Measurements from ENCODE around the gene UCK1. TPM values are rescaled to one million over a fixed set of nuclear protein-coding genes. Genes with fewer than 3 reads are reported as not detected.

The UCK1 gene
- 10 to 100 TPM; 21.1 to 23.3 (median 22.9) TPM for total RNA-seq

DNA sequence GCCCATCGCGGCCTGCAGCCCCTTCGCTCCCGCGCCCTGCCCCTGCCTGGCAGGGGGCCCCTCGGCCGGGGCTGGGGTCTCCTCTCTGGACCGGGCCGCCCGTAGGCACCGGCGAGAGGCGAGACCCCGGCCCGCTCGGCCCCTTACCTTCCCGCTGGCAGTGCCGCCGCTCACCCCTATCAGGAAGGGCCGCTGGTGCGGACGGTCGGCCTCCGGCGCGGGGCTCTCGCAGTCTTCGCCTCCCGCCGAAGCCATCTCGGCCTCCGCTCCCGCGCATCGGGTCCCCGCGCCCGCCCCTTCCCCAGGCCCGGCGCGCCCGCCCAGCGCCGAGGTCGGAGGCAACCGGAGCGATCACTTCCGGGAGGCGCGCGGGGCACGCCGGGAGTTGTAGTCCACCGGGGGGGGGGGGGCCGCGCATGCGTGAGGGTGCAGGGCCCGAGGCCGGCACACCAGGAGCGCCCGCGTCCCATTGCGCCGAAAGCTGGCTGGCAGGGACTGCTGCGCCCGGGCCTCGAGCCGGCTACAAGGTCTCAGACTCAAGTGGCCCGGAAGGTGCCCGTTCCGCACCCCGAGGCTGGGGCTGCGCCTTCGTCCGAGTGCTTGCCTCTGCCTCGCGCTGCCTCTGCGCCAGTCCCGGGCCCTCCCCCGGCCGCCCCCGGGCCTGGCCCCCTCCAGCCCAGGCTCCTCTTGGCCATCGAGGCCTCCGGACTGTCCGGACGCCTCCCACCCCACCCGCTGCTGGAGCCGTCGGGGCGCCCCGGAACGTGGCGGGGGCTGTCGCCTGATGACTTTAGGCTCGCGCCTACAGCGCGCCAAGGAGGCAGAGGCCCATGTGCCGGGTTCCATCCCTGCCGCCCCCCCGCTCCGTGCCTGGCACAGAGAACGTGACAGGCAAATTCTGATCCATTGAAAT is at the start of gene UCK1:
Gene UCK1 (minus strand): TSS at position 344 of the 913 bp plus-strand sequence. CDS start 89 bp downstream, at position 255.
- H3K36me3 Mint-ChIP-seq (ENCODE audit: insufficient read depth): peaks cover 11% of the 10 kb centered on the region
- H3K9me3 Mint-ChIP-seq: no peaks in the 10 kb centered on the region
- H3K4me1 Mint-ChIP-seq (ENCODE audit: low read depth): peaks cover 26% of the 10 kb centered on the region
- H3K4me3 Mint-ChIP-seq: peak within 1 kb of the TSS; percentile 80
- H3K27me3 Mint-ChIP-seq (ENCODE audit: low read depth): no peaks in the 10 kb centered on the region
- DNase-seq (peak; percentile 70), ATAC-seq (peak; percentile 95 to 96)

GRCh38 chr9:131580358-131580757 is 49.3 kb upstream of the UCK1 start:
- ATAC-seq (no peak), DNase-seq (no peak)
- Mint-ChIP-seq H3K27me3 (ENCODE audit: low read depth) (no peaks in the 10 kb centered on the region), H3K36me3 (ENCODE audit: insufficient read depth) (peaks cover 26% of the 10 kb centered on the region), H3K4me3 (no peak overlapping the region), H3K4me1 (ENCODE audit: low read depth) (peaks cover 36% of the 10 kb centered on the region), H3K9me3 (no peaks in the 10 kb centered on the region)

- H3K36me3 Mint-ChIP-seq (ENCODE audit: insufficient read depth): peaks cover 26% of the 10 kb centered on the region
- H3K4me3 Mint-ChIP-seq: no peak overlapping the region
- peaks cover 30% of the 10 kb centered on the region for H3K4me1 Mint-ChIP-seq (ENCODE audit: low read depth)
These were observed 48.7 kb upstream of the UCK1 start for GRCh38 chr9:131579789-131580211.

DNA sequence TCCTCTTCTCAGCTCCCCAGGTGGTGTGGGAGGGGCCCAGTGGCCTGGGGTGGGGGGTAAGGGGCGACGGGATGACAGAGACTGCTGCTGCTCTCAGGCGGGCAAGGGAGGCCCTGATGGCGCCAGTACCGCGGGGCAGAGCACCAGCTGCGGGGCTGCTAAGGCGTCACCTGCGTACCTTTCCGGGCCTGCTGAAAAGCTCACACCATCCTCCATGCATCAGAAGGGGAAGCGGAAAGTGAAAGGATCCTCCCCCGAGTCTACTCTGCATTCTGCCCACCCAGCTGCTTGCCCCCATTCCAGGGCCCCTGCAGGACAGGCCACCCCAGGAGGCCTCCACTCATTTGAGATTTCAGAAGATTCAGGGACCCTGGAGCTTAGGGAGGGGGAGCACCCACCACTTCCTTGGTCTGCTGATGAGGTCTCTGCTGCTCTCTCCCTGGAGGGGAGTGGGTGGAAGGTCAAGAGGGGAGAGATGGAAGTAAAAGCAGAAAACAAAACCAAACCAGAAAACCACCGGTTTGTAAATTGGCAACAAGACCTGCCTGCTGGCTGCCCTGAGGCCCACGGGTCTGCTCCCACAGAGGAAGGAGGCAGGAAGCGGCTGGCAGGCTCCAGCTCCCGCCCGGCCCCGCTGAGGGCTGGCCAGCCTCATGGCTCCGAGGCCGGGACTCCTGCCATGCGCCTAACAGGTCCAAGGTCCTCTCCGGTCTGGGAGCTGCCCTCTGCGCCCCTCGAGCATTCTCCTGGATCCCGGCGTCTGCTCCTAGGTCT is 47.9 kb upstream of the UCK1 start:
- H3K36me3 Mint-ChIP-seq (ENCODE audit: insufficient read depth): peaks cover 26% of the 10 kb centered on the region
- no peaks in the 10 kb centered on the region for H3K27me3 Mint-ChIP-seq (ENCODE audit: low read depth)
- H3K4me1 Mint-ChIP-seq (ENCODE audit: low read depth): peaks cover 25% of the 10 kb centered on the region
- H3K9me3 Mint-ChIP-seq: no peaks in the 10 kb centered on the region
- H3K4me3 Mint-ChIP-seq: peak overlapping the region; percentile 57
- ATAC-seq (peak; percentile 86), DNase-seq (peak; percentile 33)

More at GRCh38 chr9:131579789-131580211, 48.7 kb upstream of the UCK1 start:
- H3K27me3 Mint-ChIP-seq (ENCODE audit: low read depth): no peaks in the 10 kb centered on the region
- no peak for DNase-seq
- no peaks in the 10 kb centered on the region for H3K9me3 Mint-ChIP-seq
- ATAC-seq: no peak

GRCh38 chr9:131578021-131578420 is 47.0 kb upstream of the UCK1 start:
- ATAC-seq (no peak), DNase-seq (no peak)
- peaks cover 24% of the 10 kb centered on the region for H3K4me1 Mint-ChIP-seq (ENCODE audit: low read depth)
- H3K27me3 Mint-ChIP-seq (ENCODE audit: low read depth): no peaks in the 10 kb centered on the region
- no peak overlapping the region for H3K4me3 Mint-ChIP-seq
- H3K9me3 Mint-ChIP-seq: no peaks in the 10 kb centered on the region
- peaks cover 24% of the 10 kb centered on the region for H3K36me3 Mint-ChIP-seq (ENCODE audit: insufficient read depth)

DNA sequence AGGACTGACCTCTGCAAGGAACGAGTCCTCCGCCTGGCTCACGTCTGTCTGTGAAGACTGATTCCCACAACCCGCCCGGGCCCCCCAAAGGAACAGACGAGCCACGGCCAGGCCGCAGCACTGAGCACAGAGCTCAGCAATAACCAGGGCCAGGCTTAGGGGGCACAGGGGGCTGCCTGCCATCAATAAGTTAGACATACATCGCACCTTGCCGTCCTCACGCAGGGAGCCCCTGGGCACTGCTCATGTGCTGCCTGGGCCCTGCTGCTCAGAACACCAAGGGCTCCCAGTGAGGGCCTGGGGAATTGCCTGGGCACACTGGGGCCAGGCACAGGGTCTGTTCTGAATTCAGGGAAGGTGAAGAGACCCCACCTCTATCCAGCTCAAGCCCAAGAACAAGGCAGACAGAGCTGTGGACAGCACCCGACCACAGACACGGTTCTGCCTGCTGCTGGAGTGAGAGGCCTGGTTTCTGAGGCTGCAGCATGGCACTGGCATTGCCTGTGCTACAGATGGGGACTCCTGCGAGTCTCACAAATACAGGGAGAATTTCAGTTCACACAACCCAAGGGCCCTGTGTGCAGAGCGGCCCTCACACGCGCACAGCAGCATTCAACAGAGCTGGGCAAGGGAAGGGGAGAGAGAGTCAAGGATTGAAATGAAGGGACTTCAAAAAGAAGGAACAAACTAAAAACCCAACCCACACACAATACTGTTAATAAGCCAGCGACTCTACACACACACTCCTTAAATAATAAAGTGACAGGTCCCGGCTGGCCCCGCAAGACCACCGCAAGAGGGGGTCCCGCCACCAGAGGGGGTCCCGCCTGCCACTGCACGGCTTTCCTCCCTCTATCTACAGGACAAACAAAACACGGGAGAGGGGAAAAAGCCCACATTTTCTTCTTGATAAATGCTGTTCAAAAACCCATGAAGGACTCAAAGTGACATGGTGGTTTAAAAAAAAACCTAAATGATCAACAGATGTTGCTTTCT is 46.2 kb upstream of the UCK1 start:
- Mint-ChIP-seq H3K4me1 (ENCODE audit: low read depth) (peaks cover 24% of the 10 kb centered on the region), H3K9me3 (no peaks in the 10 kb centered on the region), H3K36me3 (ENCODE audit: insufficient read depth) (peaks cover 24% of the 10 kb centered on the region), H3K4me3 (no peak overlapping the region), H3K27me3 (ENCODE audit: low read depth) (no peaks in the 10 kb centered on the region)
- no peak for ATAC-seq
- no peak for DNase-seq

- no peak overlapping the region for H3K4me3 Mint-ChIP-seq
- no peaks in the 10 kb centered on the region for H3K9me3 Mint-ChIP-seq
- peaks cover 23% of the 10 kb centered on the region for H3K4me1 Mint-ChIP-seq (ENCODE audit: low read depth)
- DNase-seq: no peak
- H3K36me3 Mint-ChIP-seq (ENCODE audit: insufficient read depth): peaks cover 21% of the 10 kb centered on the region
- no peak for ATAC-seq
- no peaks in the 10 kb centered on the region for H3K27me3 Mint-ChIP-seq (ENCODE audit: low read depth)
These were observed 45.1 kb upstream of the UCK1 start for GRCh38 chr9:131575946-131576853.

- no peak overlapping the region for H3K4me3 Mint-ChIP-seq
- no peaks in the 10 kb centered on the region for H3K9me3 Mint-ChIP-seq
- H3K4me1 Mint-ChIP-seq (ENCODE audit: low read depth): peaks cover 23% of the 10 kb centered on the region
- no peak for ATAC-seq
- DNase-seq: no peak
- no peaks in the 10 kb centered on the region for H3K27me3 Mint-ChIP-seq (ENCODE audit: low read depth)
- H3K36me3 Mint-ChIP-seq (ENCODE audit: insufficient read depth): peaks cover 19% of the 10 kb centered on the region
These were observed 43.9 kb upstream of the UCK1 start for GRCh38 chr9:131574730-131575640.

- no peaks in the 10 kb centered on the region for H3K9me3 Mint-ChIP-seq
- no peak for ATAC-seq
- no peaks in the 10 kb centered on the region for H3K27me3 Mint-ChIP-seq (ENCODE audit: low read depth)
- H3K4me1 Mint-ChIP-seq (ENCODE audit: low read depth): peaks cover 3% of the 10 kb centered on the region
- no peak for DNase-seq
- no peak overlapping the region for H3K4me3 Mint-ChIP-seq
- peaks cover 15% of the 10 kb centered on the region for H3K36me3 Mint-ChIP-seq (ENCODE audit: insufficient read depth)
These were observed 36.8 kb upstream of the UCK1 start for GRCh38 chr9:131567910-131568309.

DNA sequence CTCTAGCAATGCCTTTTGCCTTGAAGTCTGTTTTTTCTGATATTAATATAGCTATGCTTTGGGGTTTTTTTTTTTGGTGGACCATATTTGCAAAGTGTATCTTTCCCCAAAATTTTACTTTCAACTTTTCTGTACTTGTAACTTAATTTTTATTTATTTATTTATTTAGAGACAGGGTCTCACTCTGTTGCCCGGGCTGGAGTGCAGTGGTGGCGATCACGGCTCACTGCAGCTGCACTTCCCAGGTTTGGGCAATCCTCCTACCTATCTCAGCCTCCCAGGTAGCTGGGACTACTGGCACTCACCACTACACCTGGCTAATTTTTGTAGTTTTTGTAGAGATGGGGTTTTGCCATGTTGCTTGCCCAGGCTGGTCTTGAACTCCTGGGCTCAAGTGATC is 35.1 kb upstream of the UCK1 start:
- DNase-seq (no peak), ATAC-seq (no peak)
- Mint-ChIP-seq H3K9me3 (no peaks in the 10 kb centered on the region), H3K4me3 (no peak overlapping the region), H3K4me1 (ENCODE audit: low read depth) (peaks cover 3% of the 10 kb centered on the region), H3K36me3 (ENCODE audit: insufficient read depth) (peaks cover 12% of the 10 kb centered on the region), H3K27me3 (ENCODE audit: low read depth) (no peaks in the 10 kb centered on the region)

DNA sequence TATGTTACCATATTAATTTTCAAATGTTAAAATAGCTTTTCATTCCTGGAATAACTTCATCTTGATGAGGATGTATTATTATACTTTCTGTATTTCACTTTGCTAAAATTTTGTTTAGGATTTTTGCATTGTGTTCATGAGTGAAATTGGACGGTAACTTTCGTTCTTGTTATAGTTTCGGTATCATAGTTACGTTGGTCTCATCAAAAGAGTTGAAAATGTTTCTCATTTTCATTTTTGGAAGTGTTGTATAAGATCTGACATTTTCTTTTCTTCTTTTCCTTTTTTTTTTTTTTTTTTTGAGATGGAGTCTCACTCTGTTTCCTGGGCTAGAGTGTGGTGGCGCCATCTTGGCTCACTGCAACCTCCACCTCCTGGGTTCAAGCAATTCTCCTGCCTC is 34.3 kb upstream of the UCK1 start:
- H3K9me3 Mint-ChIP-seq: no peaks in the 10 kb centered on the region
- H3K4me3 Mint-ChIP-seq: no peak overlapping the region
- ATAC-seq: peak in 1 of 2 donors; percentile 30
- H3K36me3 Mint-ChIP-seq (ENCODE audit: insufficient read depth): peaks cover 10% of the 10 kb centered on the region
- H3K4me1 Mint-ChIP-seq (ENCODE audit: low read depth): peaks cover 3% of the 10 kb centered on the region
- H3K27me3 Mint-ChIP-seq (ENCODE audit: low read depth): no peaks in the 10 kb centered on the region
- no peak for DNase-seq
